ENCODE measurements around the gene WNT5B.

DNA sequence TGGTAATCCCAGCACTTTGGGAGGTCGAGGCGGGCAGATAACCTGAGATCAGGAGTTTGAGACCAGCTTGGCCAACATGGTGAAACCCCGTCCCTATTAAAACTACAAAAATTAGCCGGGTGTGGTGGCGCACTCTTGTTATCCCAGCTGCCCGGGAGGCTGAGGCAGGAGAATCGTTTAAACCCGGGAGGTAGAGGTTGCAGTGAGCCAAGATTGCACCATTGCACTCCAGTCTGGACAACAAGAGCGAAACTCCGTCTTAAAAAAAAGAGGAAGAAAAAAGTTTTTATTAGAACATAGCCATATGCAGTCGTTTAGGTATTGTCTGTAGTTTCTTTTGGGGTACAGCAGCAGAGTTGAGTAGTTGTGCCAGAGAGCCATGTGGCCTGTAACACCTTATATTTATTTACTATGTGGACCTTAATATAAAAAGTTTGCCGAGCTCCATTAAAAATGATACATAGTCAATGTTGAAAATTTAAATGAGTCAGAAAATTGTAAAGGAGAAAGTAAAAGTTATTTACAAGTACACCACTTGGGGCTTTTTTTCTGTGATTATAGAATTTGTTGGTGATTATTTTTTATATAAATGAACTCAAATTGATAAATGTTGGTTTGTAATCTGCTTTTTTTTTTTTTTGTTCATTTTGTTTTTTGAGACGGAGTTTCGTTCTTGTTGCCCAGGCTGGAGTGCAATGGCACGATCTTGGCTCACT, 64.0 kb downstream of the WNT5B start:
- TF ChIP-seq, protein P1, sequence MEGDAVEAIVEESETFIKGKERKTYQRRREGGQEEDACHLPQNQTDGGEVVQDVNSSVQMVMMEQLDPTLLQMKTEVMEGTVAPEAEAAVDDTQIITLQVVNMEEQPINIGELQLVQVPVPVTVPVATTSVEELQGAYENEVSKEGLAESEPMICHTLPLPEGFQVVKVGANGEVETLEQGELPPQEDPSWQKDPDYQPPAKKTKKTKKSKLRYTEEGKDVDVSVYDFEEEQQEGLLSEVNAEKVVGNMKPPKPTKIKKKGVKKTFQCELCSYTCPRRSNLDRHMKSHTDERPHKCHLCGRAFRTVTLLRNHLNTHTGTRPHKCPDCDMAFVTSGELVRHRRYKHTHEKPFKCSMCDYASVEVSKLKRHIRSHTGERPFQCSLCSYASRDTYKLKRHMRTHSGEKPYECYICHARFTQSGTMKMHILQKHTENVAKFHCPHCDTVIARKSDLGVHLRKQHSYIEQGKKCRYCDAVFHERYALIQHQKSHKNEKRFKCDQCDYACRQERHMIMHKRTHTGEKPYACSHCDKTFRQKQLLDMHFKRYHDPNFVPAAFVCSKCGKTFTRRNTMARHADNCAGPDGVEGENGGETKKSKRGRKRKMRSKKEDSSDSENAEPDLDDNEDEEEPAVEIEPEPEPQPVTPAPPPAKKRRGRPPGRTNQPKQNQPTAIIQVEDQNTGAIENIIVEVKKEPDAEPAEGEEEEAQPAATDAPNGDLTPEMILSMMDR (conservative IDR thresholded peaks at IDR 0.05; ENCODE audit: low read depth, low read length): no peak
- TF ChIP-seq EZH2 (IDR thresholded peaks at IDR 0.05; ENCODE audit: borderline replicate concordance, low read depth, low read length, poor library complexity, severe bottlenecking): no peak
